IMR-90 (cell line): ENCODE results near the gene MTCL1. TPM values are rescaled to one million over a fixed set of nuclear protein-coding genes. Genes with fewer than 3 reads are reported as not detected.

ENCODE experiments used
- ATAC-seq: fragments of 200-7000 bp; cut with Tn5 transposase; 2 replicates; pipeline ENCODE4 v1.9.1; 2020; ENCODE audit warnings: low read depth, mild to moderate bottlenecking, moderate library complexity
- BruUV-seq: library from RNA; stranded (reverse); fragments of 400-500 nt; replicated peaks from 2 replicates; lab custom pipeline; 2021; lab: Mats Ljungman, UMichigan
- CTCF ChIA-PET: fragments of 300-600 bp; formaldehyde crosslinking; extraction: SDS; loops from one replicate; lab custom pipeline; 2021; ENCODE audit warnings: antibody characterized with exemption; lab: Yijun Ruan, JAX
- POLR2A ChIA-PET: fragments of 300-600 bp; sonication (Branson Sonifier 250); formaldehyde crosslinking; loops from one replicate; lab custom pipeline; 2022; ENCODE audit warnings: antibody characterized with exemption; ENCODE audit not compliant: unreplicated experiment; lab: Charles Lee
- DNase-seq: peaks from one replicate; pipeline ENCODE4 v3.0.0; 2013
- H2AFZ ChIP-seq: replicated peaks from 2 replicates; pipeline ENCODE3; 2013; ENCODE audit warnings: low read length, mild to moderate bottlenecking; ENCODE audit not compliant: poor library complexity
- H2AK5ac ChIP-seq: 2 replicates; pipeline ENCODE4 v1.6.1; 2013; ENCODE audit warnings: low read depth, low read length, inconsistent platforms
- H2AK9ac ChIP-seq: replicated peaks from 2 replicates; pipeline ENCODE3; 2013; ENCODE audit warnings: mild to moderate bottlenecking, low read depth, low read length, moderate library complexity; ENCODE audit not compliant: poor library complexity
- H2BK120ac ChIP-seq: 2 replicates; pipeline ENCODE4 v1.6.1; 2013; ENCODE audit warnings: low read depth, low read length, inconsistent platforms
- H2BK15ac ChIP-seq: 3 replicates; pipeline ENCODE4 v1.6.1; 2013; ENCODE audit warnings: low read depth, low read length, inconsistent platforms
- H2BK20ac ChIP-seq: 2 replicates; pipeline ENCODE4 v1.6.1; 2013; ENCODE audit warnings: low read depth, mild to moderate bottlenecking, inconsistent platforms, low read length, moderate library complexity
- H2BK5ac ChIP-seq: 2 replicates; pipeline ENCODE4 v1.6.1; 2013; ENCODE audit warnings: mild to moderate bottlenecking, low read depth, low read length, inconsistent platforms; ENCODE audit not compliant: poor library complexity, severe bottlenecking
- H3K14ac ChIP-seq: replicated peaks from 2 replicates; pipeline ENCODE4 v1.6.1; 2013; ENCODE audit warnings: low read depth, low read length, inconsistent platforms
- H3K18ac ChIP-seq: 2 replicates; pipeline ENCODE4 v1.6.1; 2013; ENCODE audit warnings: low read depth, low read length, control low read depth
- H3K23ac ChIP-seq: 2 replicates; pipeline ENCODE4 v1.6.1; 2013; ENCODE audit warnings: low read depth, low read length, inconsistent platforms
- H3K27ac ChIP-seq: 2 replicates; pipeline ENCODE4 v1.5.1; 2013; ENCODE audit warnings: mild to moderate bottlenecking, control low read depth, low read length; ENCODE audit not compliant: insufficient read depth
- H3K27me3 ChIP-seq: 2 replicates; pipeline ENCODE4 v1.6.1; 2013; ENCODE audit warnings: low read length; ENCODE audit not compliant: control insufficient read depth, insufficient read depth
- H3K36me3 ChIP-seq: 2 replicates; pipeline ENCODE4 v1.6.1; 2013; ENCODE audit warnings: low read length, mixed read lengths; ENCODE audit not compliant: control insufficient read depth, insufficient read depth
- H3K4ac ChIP-seq: 2 replicates; pipeline ENCODE4 v1.6.1; 2013; ENCODE audit warnings: low read depth, low read length, inconsistent platforms
- H3K4me1 ChIP-seq: 2 replicates; pipeline ENCODE4 v1.6.1; 2013; ENCODE audit warnings: low read length, mixed read lengths; ENCODE audit not compliant: control insufficient read depth, insufficient read depth
- H3K4me2 ChIP-seq: 2 replicates; pipeline ENCODE4 v1.6.1; 2013; ENCODE audit warnings: low read depth, mild to moderate bottlenecking, control low read depth, low read length, moderate library complexity
- H3K4me3 ChIP-seq: 2 replicates; pipeline ENCODE4 v1.5.1; 2013; ENCODE audit warnings: low read depth, mild to moderate bottlenecking, control low read depth, low read length, moderate library complexity; ENCODE audit not compliant: insufficient read depth
- H3K56ac ChIP-seq: 2 replicates; pipeline ENCODE4 v1.6.1; 2013; ENCODE audit warnings: low read length, inconsistent platforms; ENCODE audit not compliant: insufficient read depth; ENCODE audit errors: extremely low read depth
- H3K79me1 ChIP-seq, 2 experiments: 2 replicates each; pipeline ENCODE4 v1.6.1; 2013; ENCODE audit warnings: low read length in 2 of 2, inconsistent platforms in 1 of 2, low read depth in 1 of 2
- H3K9ac ChIP-seq: 2 replicates; pipeline ENCODE4 v1.6.1; 2013; ENCODE audit warnings: low read depth, low read length, control low read depth
- H3K9me1 ChIP-seq: 2 replicates; pipeline ENCODE4 v1.6.1; 2013; ENCODE audit warnings: low read length, inconsistent platforms; ENCODE audit not compliant: insufficient read depth
- H3K9me3 ChIP-seq: 2 replicates; pipeline ENCODE4 v1.6.1; 2013; ENCODE audit warnings: low read length; ENCODE audit not compliant: control insufficient read depth, insufficient read depth
- H4K20me1 ChIP-seq: 2 replicates; pipeline ENCODE4 v1.6.1; 2013; ENCODE audit warnings: low read length, inconsistent platforms; ENCODE audit not compliant: insufficient read depth
- H4K5ac ChIP-seq: 2 replicates; pipeline ENCODE4 v1.6.1; 2013; ENCODE audit warnings: mild to moderate bottlenecking, low read depth, low read length, control low read depth
- H4K8ac ChIP-seq, 2 experiments: 2 replicates each; pipeline ENCODE4 v1.6.1; 2013; ENCODE audit warnings: low read depth in 2 of 2, low read length in 2 of 2, control low read depth in 1 of 2, inconsistent platforms in 1 of 2
- H4K91ac ChIP-seq: 2 replicates; pipeline ENCODE4 v1.6.1; 2013; ENCODE audit warnings: low read depth, low read length, inconsistent platforms; ENCODE audit not compliant: insufficient read depth
- BHLHE40 ChIP-seq: fragments of 150-350 bp; IDR thresholded peaks from 2 replicates; pipeline ENCODE4 v1.6.1; 2016; ENCODE audit warnings: mild to moderate bottlenecking, low read depth, low read length
- FOS ChIP-seq: fragments of 150-350 bp; IDR thresholded peaks from 2 replicates; pipeline ENCODE4 v1.6.1; 2016; ENCODE audit warnings: low read depth, low read length
- MAFK ChIP-seq: IDR thresholded peaks from 2 replicates; pipeline ENCODE4 v1.6.1; 2012; ENCODE audit warnings: low read depth, low read length, improper control_type of control experiment
- MXI1 ChIP-seq: IDR thresholded peaks from 2 replicates; pipeline ENCODE4 v1.6.1; 2012; ENCODE audit warnings: low read depth, mild to moderate bottlenecking, low read length, moderate library complexity, borderline replicate concordance
- RAD21 ChIP-seq: IDR thresholded peaks from 2 replicates; pipeline ENCODE4 v1.6.1; 2012; ENCODE audit warnings: low read length, improper control_type of control experiment
- RCOR1 ChIP-seq: IDR thresholded peaks from 2 replicates; pipeline ENCODE4 v1.6.1; 2012; ENCODE audit warnings: mild to moderate bottlenecking, low read length, improper control_type of control experiment; ENCODE audit not compliant: insufficient replicate concordance
- WGBS, 2 experiments: methylation state at CpG; one replicate each; pipeline versions ENCODE4 v1.1.5 to v1.1.7; 2013; ENCODE audit warnings: missing lambda C conversion rate in 2 of 2; ENCODE audit not compliant: insufficient read length in 1 of 2; ENCODE audit errors: extremely low coverage in 2 of 2; 5-methylcytosine and 5-hydroxymethylcytosine counted together
- dilution Hi-C: fragments of 300-500 bp; cut with HindIII; formaldehyde crosslinking; loops from one replicate; pipeline ENCODE4 v1.14.3; 2018; ENCODE audit warnings: low sequenced_read_pairs; ENCODE audit not compliant: unreplicated experiment
- in situ Hi-C: fragments of 300-500 bp; cut with MboI; formaldehyde crosslinking; loops from 3 replicates; pipeline ENCODE4 v1.14.3; 2019; ENCODE audit warnings: low sequenced_read_pairs, inconsistent platforms, mixed read lengths
- intact Hi-C: fragments of 100-400 bp; cut with micrococcal nuclease; formaldehyde crosslinking; loops from 2 replicates; pipeline ENCODE4 v1.10.0; 2022
- polyA plus RNA-seq, 3 experiments: library from polyadenylated mRNA; depleted of rRNA; stranded (reverse); fragments of >200 nt; gene quantifications; 2 replicates each; pipeline ENCODE4 v1.2.3, GENCODE V29; 2012; ENCODE audit warnings: low replicate concordance in 1 of 3
- total RNA-seq: library from RNA; depleted of rRNA; stranded (reverse); fragments of >200 nt; gene quantifications from 2 replicates; pipeline ENCODE4 v1.2.3, GENCODE V29; 2012
- TF ChIP-seq, protein P1 (sequence below): fragments of 150-350 bp; IDR thresholded peaks from 2 replicates; pipeline ENCODE4 v1.6.1; 2016; ENCODE audit warnings: low read depth, mild to moderate bottlenecking, low read length, moderate library complexity, borderline replicate concordance

MTCL1 gene
- total and polyA plus RNA-seq, 2 of the 4 experiments (the other 2 are of a cell fraction), result 29.0 to 45.3 TPM

GRCh38 chr18:8793445-8794155, 88.2 kb downstream of the MTCL1 start:
- Histone ChIP-seq H3K4me1 (peaks cover 37% of the 10 kb centered on the region), H3K4me3 (no peak overlapping the region), H2BK15ac (peak overlapping the region; percentile 13; the same call in 1 of the 3 replicates), H3K9me1 (peaks cover 52% of the 10 kb centered on the region), H3K23ac (0 out of 2 replicates have a peak overlapping the region, but pooled peaks have one; percentile 3), H4K91ac (peak overlapping the region; percentile 19), H3K9me3 (no peaks in the 10 kb centered on the region), H3K27me3 (no peaks in the 10 kb centered on the region), H3K36me3 (peaks cover 47% of the 10 kb centered on the region), H2AK9ac (no peak overlapping the region), H4K20me1 (no peaks in the 10 kb centered on the region), H2AFZ (no peak overlapping the region), H4K8ac (peak overlapping the region; percentile 27 to 52; a peak in 2 of 4 replicates), H3K4ac (peak overlapping the region; percentile 38; the same call in 1 of the 2 replicates), H2BK120ac (0 out of 2 replicates have a peak overlapping the region, but pooled peaks have one; percentile 1), H2BK5ac (peak overlapping the region; percentile 8), H3K79me1 (peaks cover 23 to 82% of the 10 kb centered on the region in 2 experiments), H4K5ac (no peak overlapping the region), H3K27ac (no peak overlapping the region), H3K9ac (no peak overlapping the region), H3K18ac (no peak overlapping the region), H3K4me2 (no peak overlapping the region), H2BK20ac (peak overlapping the region; percentile 16; the same call in 1 of the 2 replicates), H2AK5ac (peak overlapping the region; percentile 40; the same call in 1 of the 2 replicates), H3K14ac (no peak overlapping the region), H3K56ac (no peak overlapping the region)
- in situ Hi-C loops, result no loop called here
- intact Hi-C loops, result no loop called here
- ChIA-PET POLR2A (interaction anchor here (0.6 kb wide), 1 partner anchor 206 kb away, joined by 3 read pairs; no protein-coding TSS in a partner anchor), CTCF (no interaction called here)
- DNase-seq, result no peak
- no peak for ATAC-seq
- no peak for TF ChIP-seq FOS
- no peak for TF ChIP-seq MAFK
- TF ChIP-seq RCOR1, result no peak
- TF ChIP-seq, protein P1, sequence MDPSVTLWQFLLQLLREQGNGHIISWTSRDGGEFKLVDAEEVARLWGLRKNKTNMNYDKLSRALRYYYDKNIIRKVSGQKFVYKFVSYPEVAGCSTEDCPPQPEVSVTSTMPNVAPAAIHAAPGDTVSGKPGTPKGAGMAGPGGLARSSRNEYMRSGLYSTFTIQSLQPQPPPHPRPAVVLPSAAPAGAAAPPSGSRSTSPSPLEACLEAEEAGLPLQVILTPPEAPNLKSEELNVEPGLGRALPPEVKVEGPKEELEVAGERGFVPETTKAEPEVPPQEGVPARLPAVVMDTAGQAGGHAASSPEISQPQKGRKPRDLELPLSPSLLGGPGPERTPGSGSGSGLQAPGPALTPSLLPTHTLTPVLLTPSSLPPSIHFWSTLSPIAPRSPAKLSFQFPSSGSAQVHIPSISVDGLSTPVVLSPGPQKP, result no peak
- TF ChIP-seq MXI1, result no peak
- TF ChIP-seq BHLHE40, result no peak
- no peak for TF ChIP-seq RAD21
- dilution Hi-C loops, result no loop called here
- WGBS, 2 experiments, result 100% methylated on average over 2 of the region's 13 CpGs; no CpG with 5 or more reads in 1 of the 2 experiments
- BruUV-seq, result no TSS peak
